HCT116 (cell line): Measurements from ENCODE around the gene SIRPD. TPM values are rescaled to one million over a fixed set of nuclear protein-coding genes. Genes with fewer than 3 reads are reported as not detected.

Experiments used
- ATAC-seq: fragments of 200-7000 bp; cut with Tn5 transposase; 2 replicates; pipeline ENCODE4 v1.9.1; 2020; ENCODE audit warnings: mild to moderate bottlenecking, moderate library complexity
- BruUV-seq: library from RNA; stranded (reverse); fragments of 400-500 nt; replicated peaks from 2 replicates; lab custom pipeline; 2021; lab: Mats Ljungman, UMichigan
- CTCF ChIA-PET: fragments of 300-600 bp; sonication (Branson Sonifier 250); formaldehyde crosslinking; loops from one replicate; lab custom pipeline; 2021; ENCODE audit warnings: antibody characterized with exemption; lab: Charles Lee
- POLR2A ChIA-PET: fragments of 300-600, 350-600 bp; sonication (Branson Sonifier 250); formaldehyde crosslinking; loops from one replicate; lab custom pipeline; 2021; ENCODE audit warnings: antibody characterized with exemption; lab: Charles Lee
- RAD21 ChIA-PET, 2 experiments: fragments of 300-600 bp; sonication (Branson Sonifier 250); formaldehyde crosslinking; loops; one replicate each; lab custom pipeline; 2023; ENCODE audit warnings: low total read pairs in 2 of 2; ENCODE audit not compliant: uncharacterized antibody in 2 of 2, unreplicated experiment in 2 of 2, low non-redundant PET in 1 of 2; lab: Charles Lee
- DNase-seq: peaks from one replicate; pipeline ENCODE4 v3.0.0-alpha.2; 2010; ENCODE audit warnings: low read depth, low spot score
- H2AFZ ChIP-seq: fragments of 200-600 bp; shearing (Covaris generic), sonication (generic); 2 replicates; pipeline ENCODE4 v1.6.1; 2017; ENCODE audit warnings: low read depth, mixed run types, mixed read lengths, antibody characterized with exemption, low read length; ENCODE audit not compliant: poor library complexity, severe bottlenecking
- H3K27ac ChIP-seq: 2 replicates; pipeline ENCODE4 v1.5.1; 2012; ENCODE audit warnings: low read depth, low read length
- H3K27me3 ChIP-seq: fragments of 200-600 bp; sonication (generic); 2 replicates; pipeline ENCODE4 v1.6.1; 2016; ENCODE audit warnings: mixed run types, low read length, mixed read lengths; ENCODE audit not compliant: insufficient read depth
- H3K36me3 ChIP-seq, 2 experiments: fragments of 200-500 bp in 1 of 2; fragments of 200-600 bp in 1 of 2; sonication (Bioruptor generic) in 1 of 2; sonication (generic) in 1 of 2; 2 replicates each; pipeline versions ENCODE4 v1.5.1 to v1.6.1; 2014 to 2016; ENCODE audit warnings: low read length in 2 of 2, inconsistent platforms in 1 of 2, mixed read lengths in 1 of 2, mixed run types in 1 of 2; ENCODE audit not compliant: insufficient read depth in 2 of 2, control insufficient read depth in 1 of 2
- H3K4me1 ChIP-seq, 2 experiments: fragments of 200-600 bp in 1 of 2; sonication (generic) in 1 of 2; 2 replicates each; pipeline versions ENCODE4 v1.5.1 to v1.6.1; 2012 to 2017; ENCODE audit warnings: low read length in 2 of 2, inconsistent platforms in 1 of 2, mild to moderate bottlenecking in 1 of 2, mixed read lengths in 1 of 2, mixed run types in 1 of 2, moderate library complexity in 1 of 2; ENCODE audit not compliant: insufficient read depth in 2 of 2, control insufficient read depth in 1 of 2
- H3K4me2 ChIP-seq: fragments of 200-600 bp; sonication (generic); 2 replicates; pipeline ENCODE4 v1.6.1; 2017; ENCODE audit warnings: mixed run types, low read length, mixed read lengths
- H3K4me3 ChIP-seq, 2 experiments: fragments of 200-600 bp in 1 of 2; sonication (generic) in 1 of 2; replicated peaks in 1 of 2; 2 replicates each; pipeline ENCODE4 v1.5.1; 2011 to 2016; ENCODE audit warnings: low read length in 2 of 2, control low read depth in 1 of 2, low read depth in 1 of 2, mild to moderate bottlenecking in 1 of 2, mixed read lengths in 1 of 2, mixed run types in 1 of 2
- H3K79me2 ChIP-seq: fragments of 200-600 bp; sonication (generic); 2 replicates; pipeline ENCODE4 v1.6.1; 2017; ENCODE audit warnings: mild to moderate bottlenecking, mixed run types, low read length, moderate library complexity, mixed read lengths; ENCODE audit not compliant: insufficient read depth
- H3K9ac ChIP-seq: fragments of 200-600 bp; sonication (generic); 2 replicates; pipeline ENCODE4 v1.6.1; 2016; ENCODE audit warnings: low read length, mixed read lengths
- H3K9me2 ChIP-seq: fragments of 200-600 bp; sonication (generic), shearing (Covaris generic); 2 replicates; pipeline ENCODE4 v1.6.1; 2017; ENCODE audit warnings: mixed run types, mild to moderate bottlenecking, moderate library complexity; ENCODE audit not compliant: insufficient read depth
- H3K9me3 ChIP-seq, 2 experiments: fragments of 200-500 bp in 1 of 2; fragments of 200-600 bp in 1 of 2; sonication (Bioruptor generic) in 1 of 2; sonication (generic) in 1 of 2; 2 replicates each; pipeline ENCODE4 v1.6.1; 2014 to 2017; ENCODE audit warnings: low read length in 2 of 2, mixed read lengths in 2 of 2, inconsistent platforms in 1 of 2, low read depth in 1 of 2, mild to moderate bottlenecking in 1 of 2, mixed run types in 1 of 2, moderate library complexity in 1 of 2; ENCODE audit not compliant: control insufficient read depth in 1 of 2, insufficient read depth in 1 of 2
- H4K20me1 ChIP-seq: fragments of 200-600 bp; sonication (generic), shearing (Covaris generic); 2 replicates; pipeline ENCODE4 v1.6.1; 2017; ENCODE audit warnings: mixed run types, mild to moderate bottlenecking, moderate library complexity; ENCODE audit not compliant: insufficient read depth
- ATF3 ChIP-seq: IDR thresholded peaks from 2 replicates; pipeline ENCODE4 v1.6.1; 2012
- CBX3 ChIP-seq: IDR thresholded peaks from 2 replicates; pipeline ENCODE4 v1.6.1; 2012; ENCODE audit warnings: low read depth
- CEBPB ChIP-seq: IDR thresholded peaks from 2 replicates; pipeline ENCODE4 v1.6.1; 2012; ENCODE audit warnings: low read depth
- CTCF ChIP-seq, 3 experiments: fragments of 200-600 bp in 1 of 3; sonication (generic) in 1 of 3; IDR thresholded peaks in 2 of 3; conservative IDR thresholded peaks in 1 of 3; 2 replicates each; pipeline ENCODE4 v1.5.1; 2012 to 2017; ENCODE audit warnings: low read depth in 2 of 3, low read length in 2 of 3, antibody characterized with exemption in 1 of 3, borderline replicate concordance in 1 of 3, control low read depth in 1 of 3, mild to moderate bottlenecking in 1 of 3, mixed read lengths in 1 of 3, mixed run types in 1 of 3, moderate library complexity in 1 of 3; ENCODE audit not compliant: insufficient read depth in 1 of 3
- ELF1 ChIP-seq: IDR thresholded peaks from 2 replicates; pipeline ENCODE4 v1.6.1; 2012; ENCODE audit warnings: low read depth, borderline replicate concordance
- EZH2 ChIP-seq: fragments of 200-600 bp; sonication (generic); IDR thresholded peaks from 2 replicates; pipeline ENCODE4 v1.6.1; 2017; ENCODE audit warnings: antibody characterized with exemption, mixed run types
- EZH2phosphoT487 ChIP-seq: fragments of 200-600 bp; IDR thresholded peaks from 2 replicates; pipeline ENCODE4 v1.6.1; 2018; ENCODE audit warnings: antibody characterized with exemption, borderline replicate concordance
- FOSL1 ChIP-seq: IDR thresholded peaks from 2 replicates; pipeline ENCODE4 v1.6.1; 2012; ENCODE audit warnings: low read depth
- JUND ChIP-seq: IDR thresholded peaks from 2 replicates; pipeline ENCODE4 v1.6.1; 2012
- MAX ChIP-seq: IDR thresholded peaks from 2 replicates; pipeline ENCODE4 v1.6.1; 2012
- POLR2AphosphoS5 ChIP-seq: IDR thresholded peaks from 2 replicates; pipeline ENCODE4 v1.6.1; 2011; ENCODE audit warnings: mild to moderate bottlenecking, low read depth, low read length, moderate library complexity
- RAD21 ChIP-seq: IDR thresholded peaks from 2 replicates; pipeline ENCODE4 v1.6.1; 2012; ENCODE audit warnings: low read depth, mild to moderate bottlenecking
- SIN3A ChIP-seq: IDR thresholded peaks from 2 replicates; pipeline ENCODE4 v1.6.1; 2012; ENCODE audit warnings: low read depth
- SP1 ChIP-seq: IDR thresholded peaks from 2 replicates; pipeline ENCODE4 v1.6.1; 2012; ENCODE audit warnings: low read depth
- SRF ChIP-seq: IDR thresholded peaks from 2 replicates; pipeline ENCODE4 v1.6.1; 2012; ENCODE audit warnings: low read depth
- YY1 ChIP-seq: IDR thresholded peaks from 2 replicates; pipeline ENCODE4 v1.6.1; 2011; ENCODE audit warnings: low read length, low read depth, moderate library complexity, mild to moderate bottlenecking; ENCODE audit not compliant: insufficient replicate concordance; ENCODE audit errors: extremely low read depth
- ZFX ChIP-seq: fragments of 450-650 bp; IDR thresholded peaks from 2 replicates; pipeline ENCODE4 v1.6.1; 2017
- ZNF274 ChIP-seq: fragments of 200-500 bp; sonication (Bioruptor generic); IDR thresholded peaks from 2 replicates; pipeline ENCODE4 v1.6.1; 2014; ENCODE audit warnings: mild to moderate bottlenecking, low read depth, low read length, inconsistent platforms
- intact Hi-C: fragments of 100-400 bp; cut with micrococcal nuclease; formaldehyde crosslinking; loops from 2 replicates; pipeline ENCODE4 v1.10.0; 2022
- total RNA-seq: library from RNA; stranded (reverse); gene quantifications from one replicate; pipeline ENCODE4 v1.2.1, GENCODE V29; 2021; ENCODE audit not compliant: unreplicated experiment

SIRPD gene
- total RNA-seq, 1 experiment from 2014 or later: not detected

GRCh38 chr20:1528811-1529210 is 28.7 kb downstream of the SIRPD start:
- Histone ChIP-seq H3K9me3 (no peaks in the 10 kb centered on the region), H3K79me2 (no peaks in the 10 kb centered on the region), H3K9ac (no peak overlapping the region), H3K36me3 (no peaks in the 10 kb centered on the region), H3K9me2 (no peaks in the 10 kb centered on the region), H4K20me1 (no peaks in the 10 kb centered on the region; the same call in 1 of the 2 replicates), H3K4me1 (no peaks in the 10 kb centered on the region), H3K27ac (no peak overlapping the region), H3K27me3 (no peaks in the 10 kb centered on the region), H3K4me2 (no peak overlapping the region), H2AFZ (no peak overlapping the region), H3K4me3 (no peak overlapping the region)
- intact Hi-C loops: no loop called here
- no peak for DNase-seq
- BruUV-seq: no TSS peak
- CTCF ChIA-PET: no interaction called here
- no peak for TF ChIP-seq ZFX
- TF ChIP-seq CTCF (IDR thresholded peaks at IDR 0.05 in 2 of 3, conservative IDR thresholded peaks at IDR 0.05 in 1 of 3; ENCODE audit: borderline replicate concordance in 1 of 3, insufficient read depth in 1 of 3, low read depth in 2 of 3, low read length in 2 of 3): no peak
- no peak for TF ChIP-seq SIN3A
- 0 out of 2 replicates have a peak, but pooled peaks have one; percentile 19 for TF ChIP-seq CEBPB
- no peak for TF ChIP-seq JUND
- RAD21 ChIA-PET: no interaction called here
- POLR2A ChIA-PET: no interaction called here
- ATAC-seq: no peak

GRCh38 chr20:1527923-1528322 is 29.6 kb downstream of the SIRPD start:
- POLR2A ChIA-PET: no interaction called here
- CTCF ChIA-PET: interaction anchor here (2.3 kb wide), 1 partner anchor 25 kb away, joined by 13 read pairs; no protein-coding TSS in a partner anchor

More at GRCh38 chr20:1527923-1528322, 29.6 kb downstream of the SIRPD start:
- no peak overlapping the region for H3K9ac ChIP-seq
- H3K27ac ChIP-seq: no peak overlapping the region
- no peak overlapping the region for H3K4me2 ChIP-seq
- H3K4me3 ChIP-seq: no peak overlapping the region
- no peak overlapping the region for H2AFZ ChIP-seq
- H3K4me1 ChIP-seq: no peaks in the 10 kb centered on the region
- no peaks in the 10 kb centered on the region for H3K27me3 ChIP-seq
- H3K79me2 ChIP-seq: no peaks in the 10 kb centered on the region
- no peaks in the 10 kb centered on the region for H3K36me3 ChIP-seq
- no TSS peak for BruUV-seq
- intact Hi-C loops: no loop called here
- RAD21 ChIA-PET: no interaction called here
- H4K20me1 ChIP-seq: no peaks in the 10 kb centered on the region; the same call in 1 of the 2 replicates
- DNase-seq (no peak), ATAC-seq (no peak)
- no peaks in the 10 kb centered on the region for H3K9me3 ChIP-seq
- no peak for TF ChIP-seq JUND
- TF ChIP-seq YY1: no peak
- no peak for TF ChIP-seq EZH2
- no peak for TF ChIP-seq CEBPB
- no peak for TF ChIP-seq EZH2phosphoT487
- TF ChIP-seq SP1: no peak
- TF ChIP-seq ATF3: no peak
- TF ChIP-seq SIN3A: no peak
- TF ChIP-seq POLR2AphosphoS5: no peak
- no peak for TF ChIP-seq ZFX
- TF ChIP-seq RAD21: no peak
- no peak for TF ChIP-seq MAX
- TF ChIP-seq FOSL1: no peak
- no peak for TF ChIP-seq ELF1
- no peak for TF ChIP-seq CBX3
- TF ChIP-seq ZNF274: no peak
- no peak for TF ChIP-seq SRF
- no peaks in the 10 kb centered on the region for H3K9me2 ChIP-seq
